HG03139 (cell line): ENCODE data around the gene RASGRP2.

Experiments used
- ATAC-seq: cut with Tn5 transposase; IDR thresholded peaks from one replicate; pipeline ENCODE4 v1.9.1; 2021; ENCODE audit not compliant: unreplicated experiment

Gene RASGRP2

GRCh38 chr11:64698427-64698826, 45.5 kb downstream of the RASGRP2 start:
- no peak for ATAC-seq

GRCh38 chr11:64697663-64698375, 46.1 kb downstream of the RASGRP2 start:
- no peak for ATAC-seq

GRCh38 chr11:64696045-64696444, 47.9 kb downstream of the RASGRP2 start:
- no peak for ATAC-seq

GRCh38 chr11:64695548-64695947, 48.4 kb downstream of the RASGRP2 start:
- ATAC-seq: no peak

- ATAC-seq: no peak
Observed at GRCh38 chr11:64694821-64695365, 49.0 kb downstream of the RASGRP2 start.

GRCh38 chr11:64694026-64694755, 49.8 kb downstream of the RASGRP2 start:
- no peak for ATAC-seq

- no peak for ATAC-seq
Observed at GRCh38 chr11:64692764-64693331, 51.1 kb downstream of the RASGRP2 start.

- no peak for ATAC-seq
Observed at GRCh38 chr11:64691543-64691942, 52.4 kb downstream of the RASGRP2 start.

GRCh38 chr11:64690235-64690634, 53.7 kb downstream of the RASGRP2 start:
- ATAC-seq: no peak

- ATAC-seq: peak; percentile 82
Observed at GRCh38 chr11:64688534-64688982, 55.4 kb downstream of the RASGRP2 start.

- ATAC-seq: no peak
Observed at GRCh38 chr11:64687643-64688533, 56.1 kb downstream of the RASGRP2 start.

- ATAC-seq: no peak
Observed at GRCh38 chr11:64687204-64687603, 56.7 kb downstream of the RASGRP2 start.

- ATAC-seq: no peak
Observed at GRCh38 chr11:64686466-64687170, 57.3 kb downstream of the RASGRP2 start.

GRCh38 chr11:64685536-64685935, 58.4 kb downstream of the RASGRP2 start:
- ATAC-seq: no peak

GRCh38 chr11:64684357-64684756, 59.6 kb downstream of the RASGRP2 start:
- no peak for ATAC-seq

- ATAC-seq: no peak
Observed at GRCh38 chr11:64681171-64681570, 62.8 kb downstream of the RASGRP2 start.

- ATAC-seq: no peak
Observed at GRCh38 chr11:64679846-64680245, 64.1 kb downstream of the RASGRP2 start.

- no peak for ATAC-seq
Observed at GRCh38 chr11:64677441-64678023, 66.4 kb downstream of the RASGRP2 start.
